Lung (tissue), 12 donors: ENCODE results near the gene SLC38A9. TPM values are rescaled to one million over a fixed set of nuclear protein-coding genes. Genes with fewer than 3 reads are reported as not detected.

Source experiments
- ATAC-seq: fragments of 200-7000 bp; cut with Tn5 transposase; one replicate; pipeline ENCODE4 v1.9.1; 2020; ENCODE audit warnings: moderate number of reproducible peaks; ENCODE audit not compliant: insufficient read depth, low FRiP score
- DNase-seq, 3 donors: peaks; one replicate each; pipeline ENCODE4 v3.0.0-alpha.2; 2013 to 2017
- H3K27ac ChIP-seq, 2 donors: one replicate each; pipeline ENCODE4 v1.5.1; 2013; ENCODE audit warnings: mild to moderate bottlenecking in 2 of 2, moderate library complexity in 2 of 2, control low read depth in 1 of 2, inconsistent platforms in 1 of 2, low read depth in 1 of 2, low read length in 1 of 2
- H3K27me3 ChIP-seq, 3 donors: one replicate each; pipeline ENCODE4 v1.5.1; 2013; ENCODE audit warnings: low read length in 2 of 3; ENCODE audit not compliant: control insufficient read depth in 3 of 3, insufficient read depth in 3 of 3
- H3K36me3 ChIP-seq, 4 donors: one replicate each; pipeline ENCODE4 v1.5.1; 2013; ENCODE audit warnings: low read length in 4 of 4, mild to moderate bottlenecking in 1 of 4, moderate library complexity in 1 of 4; ENCODE audit not compliant: control insufficient read depth in 4 of 4, insufficient read depth in 4 of 4
- H3K4me1 ChIP-seq, 5 donors: one replicate each; pipeline ENCODE4 v1.5.1; 2013; ENCODE audit warnings: low read length in 5 of 5, mild to moderate bottlenecking in 2 of 5, moderate library complexity in 1 of 5; ENCODE audit not compliant: control insufficient read depth in 5 of 5, insufficient read depth in 5 of 5
- H3K4me3 ChIP-seq: one replicate; pipeline ENCODE4 v1.5.1; 2013; ENCODE audit warnings: mild to moderate bottlenecking, control low read depth, moderate library complexity
- H3K9ac ChIP-seq, 2 donors: one replicate each; pipeline ENCODE4 v1.5.1; 2013; ENCODE audit warnings: low read length in 2 of 2, control low read depth in 1 of 2; ENCODE audit not compliant: insufficient read depth in 1 of 2
- H3K9me3 ChIP-seq, 4 donors: one replicate each; pipeline ENCODE4 v1.5.1; 2013; ENCODE audit warnings: low read length in 3 of 4, mild to moderate bottlenecking in 1 of 4, moderate library complexity in 1 of 4; ENCODE audit not compliant: control insufficient read depth in 4 of 4, insufficient read depth in 3 of 4
- CTCF ChIP-seq: IDR thresholded peaks from 2 replicates; pipeline ENCODE4 v1.5.1; 2012; ENCODE audit warnings: mild to moderate bottlenecking; ENCODE audit errors: control extremely low read depth, extremely low read depth
- WGBS, 2 donors: extraction: QIAGEN DNeasy Blood & Tissue Kit; methylation state at CpG; one replicate each; pipeline ENCODE4 v1.1.7; 2013; 5-methylcytosine and 5-hydroxymethylcytosine counted together
- polyA plus RNA-seq, 2 donors: library from polyadenylated mRNA; stranded (reverse); fragments of 200-250 nt; gene quantifications; one replicate each; pipeline ENCODE4 v1.2.1, GENCODE V29; 2013
- total RNA-seq, 2 donors: library from RNA; depleted of rRNA in 1 of 2; stranded (reverse); fragments of >200 nt in 1 of 2; gene quantifications; one replicate each; pipeline ENCODE4 v1.2.1, GENCODE V29; 2014 to 2021
- donor health status: control.
- donor health status: control.
- donor health status: Bipolar disorder and iron deficiency.
- donor health status: healthy.
- donor health status: DM: yes; HTN: yes; CAD: no.

SLC38A9 gene
- total and polyA plus RNA-seq, 4 donors = 8.5 to 64.2 (median 14.5) TPM

- TF ChIP-seq CTCF = no peak
These were observed 38.4 kb upstream of the SLC38A9 start for GRCh38 chr5:55750499-55750898.

GRCh38 chr5:55750063-55750462 is 37.9 kb upstream of the SLC38A9 start:
- H3K9ac ChIP-seq = no peak overlapping the region
- DNase-seq (no peak), ATAC-seq (no peak)
- no peaks in the 10 kb centered on the region for H3K27me3 ChIP-seq
- no peak overlapping the region for H3K27ac ChIP-seq
- H3K4me3 ChIP-seq = no peak overlapping the region
- H3K9me3 ChIP-seq = no peaks in the 10 kb centered on the region
- 73 to 80% methylated on average over 3 of the region's 3 CpGs for WGBS, 2 donors
- H3K36me3 ChIP-seq = no peaks in the 10 kb centered on the region
- no peaks in the 10 kb centered on the region for H3K4me1 ChIP-seq
- TF ChIP-seq CTCF = no peak

More at GRCh38 chr5:55750499-55750898, 38.4 kb upstream of the SLC38A9 start:
- H3K9me3 ChIP-seq = no peaks in the 10 kb centered on the region
- DNase-seq (no peak), ATAC-seq (no peak)
- no peaks in the 10 kb centered on the region for H3K36me3 ChIP-seq
- H3K4me3 ChIP-seq = no peak overlapping the region
- H3K27me3 ChIP-seq = no peaks in the 10 kb centered on the region
- no peak overlapping the region for H3K27ac ChIP-seq
- no peak overlapping the region for H3K9ac ChIP-seq
- H3K4me1 ChIP-seq = no peaks in the 10 kb centered on the region
- WGBS, 2 donors = 80 to 90% methylated on average over 3 of the region's 3 CpGs

- TF ChIP-seq CTCF = no peak
- ATAC-seq (no peak), DNase-seq (no peak)
- Histone ChIP-seq H3K36me3 (no peaks in the 10 kb centered on the region), H3K4me3 (no peak overlapping the region), H3K9me3 (no peaks in the 10 kb centered on the region), H3K27me3 (no peaks in the 10 kb centered on the region), H3K9ac (no peak overlapping the region), H3K27ac (no peak overlapping the region), H3K4me1 (no peaks in the 10 kb centered on the region)
- WGBS, 2 donors = 88 to 92% methylated on average over 2 of the region's 2 CpGs
These were observed 37.3 kb upstream of the SLC38A9 start for GRCh38 chr5:55749387-55749786.

GRCh38 chr5:55747778-55748318 is 35.7 kb upstream of the SLC38A9 start:
- Histone ChIP-seq H3K4me3 (no peak overlapping the region), H3K36me3 (no peaks in the 10 kb centered on the region), H3K27ac (no peak overlapping the region), H3K27me3 (no peaks in the 10 kb centered on the region), H3K9me3 (no peaks in the 10 kb centered on the region), H3K9ac (no peak overlapping the region), H3K4me1 (no peaks in the 10 kb centered on the region)
- no peak for TF ChIP-seq CTCF
- DNase-seq (no peak), ATAC-seq (no peak)
- 80 to 81% methylated on average over 2 of the region's 2 CpGs for WGBS, 2 donors
